HEK293 (cell line): ENCODE results near the gene GABBR2.

Source experiments
- CTCF ChIP-seq: fragments of 450-650 bp; formaldehyde crosslinking; IDR thresholded peaks from 2 replicates; pipeline ENCODE4 v1.5.1; 2016; ENCODE audit warnings: missing biosample characterization, missing genetic modification characterization
- KLF10 ChIP-seq: fragments of 450-650 bp; IDR thresholded peaks from 2 replicates; pipeline ENCODE4 v1.5.1; 2018; ENCODE audit warnings: missing biosample characterization, mild to moderate bottlenecking, missing genetic modification characterization
- KLF16 ChIP-seq: fragments of 450-650 bp; formaldehyde crosslinking; IDR thresholded peaks from 2 replicates; pipeline ENCODE4 v1.5.1; 2017; ENCODE audit warnings: missing biosample characterization, missing genetic modification characterization
- ZNF133 ChIP-seq: fragments of 450-650 bp; formaldehyde crosslinking; IDR thresholded peaks from 2 replicates; pipeline ENCODE4 v1.5.1; 2016; ENCODE audit warnings: missing biosample characterization, missing genetic modification characterization
- ZNF585B ChIP-seq: fragments of 450-650 bp; formaldehyde crosslinking; IDR thresholded peaks from 2 replicates; pipeline ENCODE4 v1.5.1; 2016; ENCODE audit warnings: missing biosample characterization, missing genetic modification characterization
- ZNF639 ChIP-seq: fragments of 450-650 bp; formaldehyde crosslinking; IDR thresholded peaks from 2 replicates; pipeline ENCODE4 v1.5.1; 2016; ENCODE audit warnings: missing biosample characterization, missing genetic modification characterization

DNA sequence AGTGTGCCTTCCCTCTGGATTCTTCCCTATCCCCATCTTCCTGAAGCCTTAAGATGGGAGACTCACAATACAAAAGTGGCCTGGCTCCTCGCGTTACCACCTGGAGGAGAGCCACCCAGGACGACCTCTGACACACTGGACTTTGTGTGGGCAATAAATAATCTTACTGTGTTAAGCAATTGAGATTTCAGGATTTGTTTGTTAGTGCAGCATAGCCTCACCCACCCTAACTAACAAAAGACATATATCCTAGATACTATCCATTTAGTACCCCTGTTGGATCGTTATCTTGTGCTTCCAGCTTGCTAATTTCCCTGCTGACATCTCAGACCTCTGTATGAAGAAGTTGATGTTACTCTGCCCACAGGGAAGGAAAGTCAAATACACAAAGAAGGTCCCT is 7.9 kb downstream of the GABBR2 start:
- TF ChIP-seq ZNF639 (tag by site-specific recombination) (no peak), KLF16 (tag by site-specific recombination) (no peak), CTCF (tag by site-specific recombination) (no peak), ZNF585B (tag by site-specific recombination) (no peak), ZNF133 (tag by site-specific recombination) (no peak), KLF10 (tag by site-specific recombination) (no peak)
